ENCODE data around the gene SH3BP4.

SH3BP4 gene

DNA sequence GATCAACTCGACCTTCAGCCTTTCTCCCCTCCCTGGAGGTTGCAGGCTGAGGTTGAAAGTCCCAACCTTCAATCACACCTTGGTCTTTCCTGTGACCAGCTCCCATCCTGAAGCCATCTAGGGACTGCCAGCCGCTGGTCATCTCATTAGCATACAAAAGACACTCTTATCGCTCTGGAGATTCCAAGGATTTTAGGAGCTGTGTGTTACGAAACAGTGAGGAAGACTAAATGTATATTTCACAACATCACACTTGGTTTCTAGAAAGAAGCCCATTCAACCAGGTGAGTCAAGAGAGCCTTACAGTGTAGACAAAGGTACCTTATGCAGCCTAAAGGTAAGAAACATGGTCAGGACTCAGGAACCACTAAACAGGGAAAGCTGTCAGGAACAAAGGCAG is 126.4 kb downstream of the SH3BP4 start:
- H3K4me3 ChIP-seq (ENCODE audit: low read depth, low read length): no peak overlapping the region
- DNase-seq (ENCODE audit: low read depth): no peak
- TF ChIP-seq, protein P1, sequence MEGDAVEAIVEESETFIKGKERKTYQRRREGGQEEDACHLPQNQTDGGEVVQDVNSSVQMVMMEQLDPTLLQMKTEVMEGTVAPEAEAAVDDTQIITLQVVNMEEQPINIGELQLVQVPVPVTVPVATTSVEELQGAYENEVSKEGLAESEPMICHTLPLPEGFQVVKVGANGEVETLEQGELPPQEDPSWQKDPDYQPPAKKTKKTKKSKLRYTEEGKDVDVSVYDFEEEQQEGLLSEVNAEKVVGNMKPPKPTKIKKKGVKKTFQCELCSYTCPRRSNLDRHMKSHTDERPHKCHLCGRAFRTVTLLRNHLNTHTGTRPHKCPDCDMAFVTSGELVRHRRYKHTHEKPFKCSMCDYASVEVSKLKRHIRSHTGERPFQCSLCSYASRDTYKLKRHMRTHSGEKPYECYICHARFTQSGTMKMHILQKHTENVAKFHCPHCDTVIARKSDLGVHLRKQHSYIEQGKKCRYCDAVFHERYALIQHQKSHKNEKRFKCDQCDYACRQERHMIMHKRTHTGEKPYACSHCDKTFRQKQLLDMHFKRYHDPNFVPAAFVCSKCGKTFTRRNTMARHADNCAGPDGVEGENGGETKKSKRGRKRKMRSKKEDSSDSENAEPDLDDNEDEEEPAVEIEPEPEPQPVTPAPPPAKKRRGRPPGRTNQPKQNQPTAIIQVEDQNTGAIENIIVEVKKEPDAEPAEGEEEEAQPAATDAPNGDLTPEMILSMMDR (IDR thresholded peaks at IDR 0.05; ENCODE audit: control insufficient read depth, extremely low read depth, insufficient read depth): no peak

GRCh38 chr2:235078914-235079472 is 127.2 kb downstream of the SH3BP4 start:
- no peak for DNase-seq (ENCODE audit: low read depth)
- TF ChIP-seq, protein P1 (IDR thresholded peaks at IDR 0.05; ENCODE audit: control insufficient read depth, extremely low read depth, insufficient read depth): no peak
- H3K4me3 ChIP-seq (ENCODE audit: low read depth, low read length): no peak overlapping the region

GRCh38 chr2:235080101-235080500 is 128.3 kb downstream of the SH3BP4 start:
- TF ChIP-seq, protein P1 (IDR thresholded peaks at IDR 0.05; ENCODE audit: control insufficient read depth, extremely low read depth, insufficient read depth): no peak
- H3K4me3 ChIP-seq (ENCODE audit: low read depth, low read length): no peak overlapping the region
- no peak for DNase-seq (ENCODE audit: low read depth)

- no peak overlapping the region for H3K4me3 ChIP-seq (ENCODE audit: low read depth, low read length)
- TF ChIP-seq, protein P1 (IDR thresholded peaks at IDR 0.05; ENCODE audit: control insufficient read depth, extremely low read depth, insufficient read depth): no peak
- DNase-seq (ENCODE audit: low read depth): no peak
Measured at GRCh38 chr2:235082578-235083338, 130.9 kb downstream of the SH3BP4 start.

- no peak for DNase-seq (ENCODE audit: low read depth)
Measured at GRCh38 chr2:235083822-235084221, 132.0 kb downstream of the SH3BP4 start.

DNA sequence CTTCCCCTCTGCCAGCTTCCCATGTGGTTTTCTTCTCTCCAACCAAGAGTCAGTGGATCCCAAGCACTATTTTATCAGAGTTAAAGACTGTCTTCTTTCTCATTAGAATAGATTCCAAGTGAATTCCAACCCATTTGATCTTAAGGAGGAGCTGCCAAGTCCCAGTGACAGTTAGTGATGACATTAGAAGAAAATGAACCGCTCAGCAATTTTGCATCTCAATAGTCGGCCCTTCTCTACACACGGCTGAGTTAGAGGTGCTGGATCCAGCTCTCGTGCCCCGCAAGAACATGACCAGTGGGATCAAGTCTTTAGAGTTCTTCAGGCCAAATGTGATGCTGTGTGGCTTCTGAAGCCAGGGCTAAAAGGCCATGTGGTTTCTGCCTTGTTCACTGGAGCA is 132.6 kb downstream of the SH3BP4 start:
- DNase-seq (ENCODE audit: low read depth): no peak
- H3K4me3 ChIP-seq (ENCODE audit: low read depth, low read length): no peak overlapping the region
- TF ChIP-seq, protein P1 (IDR thresholded peaks at IDR 0.05; ENCODE audit: control insufficient read depth, extremely low read depth, insufficient read depth): no peak

More at GRCh38 chr2:235083822-235084221, 132.0 kb downstream of the SH3BP4 start:
- no peak overlapping the region for H3K4me3 ChIP-seq (ENCODE audit: low read depth, low read length)
- TF ChIP-seq, protein P1 (IDR thresholded peaks at IDR 0.05; ENCODE audit: control insufficient read depth, extremely low read depth, insufficient read depth): no peak

Data from LNCaP clone FGC (cell line).